ENCODE measurements around the gene PRPSAP1.
"Not testable (repeated sequence)": the region's sequence is repeated elsewhere in the genome, so short reads cannot be mapped to it uniquely, and the experiment has no call there.

Gene PRPSAP1

DNA sequence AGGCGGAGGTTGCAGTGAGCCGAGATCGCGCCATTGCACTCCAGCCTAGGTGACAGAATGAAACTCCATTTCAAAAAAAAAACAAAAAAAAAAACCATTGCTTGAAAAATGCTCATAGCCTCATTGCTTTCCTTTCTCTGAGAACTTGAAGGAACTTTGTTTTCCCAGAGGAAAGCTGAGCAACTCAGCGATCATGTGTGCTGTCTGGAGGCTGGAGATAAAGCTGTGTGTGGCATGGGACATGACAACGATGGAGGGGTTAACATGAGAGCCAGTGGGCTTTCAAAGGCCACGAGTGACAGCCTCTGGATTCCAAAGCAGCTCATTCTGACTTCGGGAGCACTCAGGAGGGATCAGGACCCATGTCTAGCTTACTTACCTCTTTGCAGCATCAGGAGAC lies 24.1 kb downstream of the PRPSAP1 start:
- in situ Hi-C loops (cut with HindIII; ENCODE audit: low sequenced_read_pairs), result loop anchor here (25.0 kb wide), 1 partner anchor 108 kb away; no protein-coding TSS in a partner anchor

DNA sequence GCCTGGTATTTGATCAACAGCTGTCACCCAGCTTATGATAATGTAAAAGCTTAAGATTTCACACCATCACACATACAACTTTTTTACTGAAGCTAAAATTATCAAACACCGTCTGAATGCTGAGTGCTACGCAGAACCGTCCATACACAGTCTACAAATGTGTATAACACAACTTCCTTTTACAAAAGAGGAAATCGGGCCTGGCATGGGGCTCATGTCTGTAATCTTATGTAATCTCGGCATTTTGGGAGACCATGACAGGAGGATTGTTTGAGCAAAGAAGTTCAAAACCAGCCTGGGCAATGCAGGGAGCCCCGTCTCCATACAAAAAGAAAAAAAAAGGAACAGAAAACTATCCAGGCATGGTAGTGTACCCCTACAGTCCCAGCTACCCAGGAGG lies 26.0 kb downstream of the PRPSAP1 start:
- in situ Hi-C loops (cut with HindIII; ENCODE audit: low sequenced_read_pairs), result loop anchor here (25.0 kb wide), 1 partner anchor 110 kb away; no protein-coding TSS in a partner anchor

DNA sequence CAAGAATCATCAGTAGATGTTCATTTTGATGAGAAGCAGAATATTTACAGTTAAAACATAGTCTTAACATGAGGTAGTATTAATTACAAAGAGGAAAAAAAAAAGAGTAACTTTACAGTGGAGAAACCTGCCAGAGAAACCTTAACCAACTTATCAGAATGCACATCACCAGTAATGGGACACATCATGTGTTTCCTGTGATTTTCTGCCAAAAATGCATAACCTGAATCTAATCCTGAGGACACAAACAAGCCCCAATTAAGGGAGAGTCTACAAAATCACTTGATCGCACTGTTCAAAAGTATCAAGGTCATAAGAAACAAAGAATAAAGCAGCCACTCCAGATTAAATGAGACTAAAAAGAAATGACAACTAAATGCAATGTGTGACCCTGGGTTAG lies 27.4 kb downstream of the PRPSAP1 start:
- in situ Hi-C loops (cut with HindIII; ENCODE audit: low sequenced_read_pairs), result loop anchor here (25.0 kb wide), 1 partner anchor 111 kb away; no protein-coding TSS in a partner anchor

- in situ Hi-C loops (cut with HindIII; ENCODE audit: low sequenced_read_pairs), result no loop called here
Measured at GRCh38 chr17:76318586-76318985, 35.1 kb downstream of the PRPSAP1 start.

GRCh38 chr17:76317535-76317934 lies 36.2 kb downstream of the PRPSAP1 start:
- in situ Hi-C loops (cut with HindIII; ENCODE audit: low sequenced_read_pairs), result no loop called here

DNA sequence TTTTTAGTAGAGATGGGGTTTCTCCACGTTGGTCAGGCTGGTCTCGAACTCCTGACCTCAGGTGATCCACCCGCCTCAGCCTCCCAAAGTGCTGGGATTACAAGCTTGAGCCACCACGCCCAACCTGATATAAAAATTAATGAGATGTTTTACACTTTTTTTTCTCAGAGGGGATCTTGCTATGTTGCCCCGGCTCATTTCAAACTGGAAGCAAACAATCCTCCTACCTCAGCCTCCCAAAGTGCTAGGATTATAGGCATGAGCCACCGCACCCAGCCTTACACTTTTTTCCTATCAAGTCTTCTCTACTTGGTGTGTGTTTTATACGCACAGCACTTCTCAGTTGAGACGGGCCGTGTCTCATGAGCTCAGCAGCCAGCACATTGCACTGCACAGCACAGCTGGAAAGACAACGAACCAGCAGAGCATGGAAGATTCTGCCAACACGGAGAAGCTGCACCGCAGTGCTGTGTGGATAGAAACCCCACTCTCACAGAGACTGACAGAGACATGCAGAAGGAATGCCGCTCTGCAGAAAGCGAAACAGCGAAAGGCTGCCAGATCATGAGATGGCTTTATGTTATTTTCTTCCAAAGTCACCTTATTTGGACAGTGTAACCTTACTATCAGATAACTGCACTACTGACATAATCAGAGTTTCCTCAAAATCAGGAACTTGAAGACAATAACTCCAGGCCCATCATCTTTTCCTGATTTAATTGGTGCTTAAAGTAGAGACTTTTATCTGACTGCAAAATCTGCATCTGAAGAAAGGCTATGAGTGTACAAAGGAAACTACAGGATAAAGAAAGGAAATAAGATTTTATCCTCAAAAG lies 39.1 kb downstream of the PRPSAP1 start:
- in situ Hi-C loops (cut with HindIII; ENCODE audit: low sequenced_read_pairs), result no loop called here

- in situ Hi-C loops (cut with HindIII; ENCODE audit: low sequenced_read_pairs), result no loop called here
Measured at GRCh38 chr17:76312735-76313134, 41.0 kb downstream of the PRPSAP1 start.

GRCh38 chr17:76309461-76309860 lies 44.3 kb downstream of the PRPSAP1 start:
- in situ Hi-C loops (cut with HindIII; ENCODE audit: low sequenced_read_pairs), result no loop called here

GRCh38 chr17:76307966-76308338 lies 45.8 kb downstream of the PRPSAP1 start, which contains the start of gene QRICH2:
TSS of gene QRICH2 (minus strand) at chr17:76308276. CDS start at chr17:76307998, 278 bp downstream.
- in situ Hi-C loops (cut with HindIII; ENCODE audit: low sequenced_read_pairs), result no loop called here

DNA sequence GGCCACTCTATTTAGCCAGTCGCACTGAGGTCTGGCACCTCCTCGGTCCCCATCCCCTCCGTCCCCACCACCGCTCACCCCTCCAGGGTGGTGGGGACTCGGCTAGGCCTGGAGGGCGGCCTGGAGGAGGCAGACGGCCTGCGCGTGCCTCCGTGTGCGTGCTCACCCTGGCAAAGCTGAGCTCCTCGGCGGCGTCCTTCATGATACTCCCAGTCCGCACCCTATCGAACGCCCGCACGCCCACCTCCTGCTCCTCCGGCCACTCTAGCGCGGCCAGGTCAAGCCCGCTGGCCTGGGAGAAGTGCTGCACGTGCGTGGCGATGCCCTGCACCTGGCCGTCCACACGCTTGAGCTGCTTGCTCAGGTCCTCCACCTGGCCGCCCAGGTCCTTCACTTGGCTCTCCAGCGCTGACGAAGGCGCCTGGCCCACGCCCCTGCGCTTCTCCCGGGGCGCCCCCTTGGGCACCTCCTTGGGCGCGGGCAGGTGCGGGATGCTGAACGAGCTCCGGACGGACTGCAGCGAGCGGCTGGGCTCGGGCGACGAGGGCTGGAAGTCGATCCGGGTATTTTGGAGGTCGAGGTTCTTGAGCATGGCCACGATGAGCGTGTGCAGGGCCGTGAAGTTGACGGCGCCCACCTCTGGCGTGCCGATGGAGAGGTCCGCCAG lies 46.3 kb downstream of the PRPSAP1 start:
- in situ Hi-C loops (cut with HindIII; ENCODE audit: low sequenced_read_pairs), result no loop called here

DNA sequence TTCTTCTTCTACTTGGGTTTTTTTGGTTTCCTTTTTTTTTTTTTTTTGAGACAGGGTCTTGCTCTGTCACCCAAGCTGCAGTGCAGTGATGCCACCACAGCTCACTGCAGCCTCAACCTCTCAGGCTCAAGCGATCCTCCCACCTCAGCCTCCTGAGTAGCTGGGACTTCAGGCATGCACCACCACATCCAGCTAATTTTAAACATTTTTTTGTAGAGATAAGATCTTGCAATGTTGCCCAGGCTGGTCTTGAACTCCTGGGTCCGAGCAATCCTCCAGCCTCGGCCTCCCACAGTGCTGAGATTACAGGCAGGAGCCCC lies 48.6 kb downstream of the PRPSAP1 start:
- in situ Hi-C loops (cut with HindIII; ENCODE audit: low sequenced_read_pairs), result not testable (repeated sequence)

DNA sequence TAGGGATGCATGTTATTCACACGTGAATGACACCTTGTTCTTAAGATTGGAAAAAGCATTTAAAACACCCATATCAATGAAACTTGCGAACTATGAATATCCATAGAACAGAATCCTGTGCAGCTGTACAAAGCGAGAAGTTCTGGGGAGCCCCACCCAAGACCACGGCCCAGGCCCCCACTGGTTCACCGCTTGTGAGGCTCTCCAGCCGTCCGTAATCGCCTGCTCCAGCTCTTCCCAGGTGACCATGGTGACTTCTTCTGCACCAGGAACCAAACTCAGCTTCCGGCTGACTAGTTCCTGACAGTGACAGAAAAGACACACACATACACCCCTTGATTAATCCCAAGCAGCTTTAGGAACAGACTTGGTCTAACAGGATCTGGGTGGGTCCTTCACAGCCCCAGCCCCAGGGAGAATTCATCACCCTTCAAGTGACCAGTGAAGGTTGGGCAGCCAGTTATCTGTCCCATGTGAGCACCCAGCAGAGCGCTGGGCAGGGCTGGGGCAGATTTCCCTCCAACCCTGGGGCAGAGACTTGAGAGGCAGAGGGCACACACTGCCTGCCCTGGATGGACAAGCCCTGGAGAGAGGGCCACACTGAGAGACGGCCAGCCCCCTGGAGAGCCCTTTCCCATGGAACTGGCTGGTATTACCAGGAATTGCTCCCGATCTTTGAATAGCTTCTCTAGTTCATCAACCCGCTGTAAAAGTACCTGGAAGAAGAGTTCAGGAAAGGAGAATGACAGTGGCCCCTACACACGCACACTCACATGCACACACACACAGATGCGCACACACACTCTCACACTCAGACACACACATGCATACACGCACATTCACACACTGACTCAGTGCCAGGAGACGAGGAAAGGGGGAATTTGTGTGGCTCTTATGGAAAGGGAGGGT lies 49.2 kb downstream of the PRPSAP1 start:
- in situ Hi-C loops (cut with HindIII; ENCODE audit: low sequenced_read_pairs), result no loop called here

GRCh38 chr17:76297436-76297835 lies 56.3 kb downstream of the PRPSAP1 start:
- in situ Hi-C loops (cut with HindIII; ENCODE audit: low sequenced_read_pairs), result no loop called here

GRCh38 chr17:76296889-76297288 lies 56.8 kb downstream of the PRPSAP1 start:
- in situ Hi-C loops (cut with HindIII; ENCODE audit: low sequenced_read_pairs), result no loop called here

DNA sequence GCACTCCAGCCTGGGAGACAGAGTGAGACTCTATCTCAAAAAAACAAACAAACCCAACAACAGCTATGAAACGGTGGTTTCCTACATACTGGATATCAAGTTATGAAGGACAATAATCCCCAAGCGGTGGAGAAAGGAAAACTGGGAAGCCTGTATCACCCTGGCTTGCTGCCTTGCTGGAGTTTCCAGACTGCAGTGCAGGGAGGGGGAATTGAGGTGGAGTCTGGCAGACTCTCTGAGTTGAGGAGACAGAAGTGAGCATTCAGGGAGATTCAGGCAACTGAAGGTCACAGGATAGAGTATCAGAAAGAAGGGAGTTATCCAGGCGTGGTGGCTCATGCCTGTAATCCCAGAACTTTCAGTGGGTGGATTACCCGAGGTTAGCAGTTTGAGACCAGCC lies 57.5 kb downstream of the PRPSAP1 start:
- in situ Hi-C loops (cut with HindIII; ENCODE audit: low sequenced_read_pairs), result no loop called here

- in situ Hi-C loops (cut with HindIII; ENCODE audit: low sequenced_read_pairs), result no loop called here
Measured at GRCh38 chr17:76293106-76293505, 60.6 kb downstream of the PRPSAP1 start.

DNA sequence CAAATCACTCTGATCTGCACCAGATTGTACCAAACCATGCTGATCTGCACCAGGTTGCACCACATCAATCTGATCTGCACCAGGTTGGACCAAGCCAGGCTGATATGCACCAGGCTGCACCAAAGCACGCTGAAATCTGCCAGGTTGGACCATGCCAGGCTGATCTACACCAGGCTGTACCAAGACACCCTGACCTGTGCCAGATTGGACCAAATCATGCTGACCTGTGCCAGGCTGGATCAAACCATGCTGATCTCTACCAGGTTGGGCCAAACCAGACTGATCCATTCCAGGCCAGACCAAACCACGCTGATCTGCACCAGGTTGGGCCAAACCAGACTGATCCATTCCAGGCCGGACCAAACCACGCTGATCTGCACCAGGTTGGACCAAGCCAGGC lies 61.1 kb downstream of the PRPSAP1 start:
- in situ Hi-C loops (cut with HindIII; ENCODE audit: low sequenced_read_pairs), result no loop called here

DNA sequence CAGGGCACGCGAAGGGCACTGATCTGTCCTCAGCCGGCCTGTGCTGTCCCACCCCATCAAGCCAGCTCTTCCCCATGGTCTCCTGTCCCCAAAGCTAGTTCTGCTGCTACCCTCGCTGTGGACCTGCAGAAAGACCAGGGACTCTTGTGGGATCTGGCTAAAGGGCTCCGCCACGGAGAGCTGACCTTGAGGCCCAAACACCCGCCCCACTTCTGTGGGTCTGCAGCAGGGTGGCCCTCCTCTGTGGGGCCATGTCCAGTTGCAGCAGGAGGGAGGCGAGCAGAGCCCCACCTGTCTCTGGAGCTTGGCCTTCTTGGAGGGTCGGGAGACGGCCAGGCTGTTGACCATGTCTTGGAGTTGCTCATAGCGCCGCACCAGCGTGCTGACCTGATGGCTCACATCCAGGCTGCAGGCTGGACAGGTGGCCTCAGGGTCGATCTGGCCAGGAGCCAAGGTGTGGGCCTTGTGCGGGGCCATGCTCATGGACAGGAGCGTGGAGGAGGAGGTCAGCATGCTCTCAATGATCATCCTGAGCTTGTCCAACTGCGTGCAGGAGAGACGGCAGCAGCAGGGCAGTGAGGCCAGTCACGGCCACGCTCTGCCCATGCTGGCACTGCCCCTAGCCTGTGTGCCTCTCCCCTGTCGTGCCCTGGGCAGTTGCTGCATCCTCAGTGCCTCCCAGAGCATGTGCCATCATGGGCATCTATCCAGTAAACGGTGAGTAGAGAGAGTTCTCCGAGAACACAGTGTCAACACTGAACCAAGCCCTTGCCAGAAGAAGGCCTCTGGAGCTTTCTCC lies 71.9 kb downstream of the PRPSAP1 start:
- in situ Hi-C loops (cut with HindIII; ENCODE audit: low sequenced_read_pairs), result no loop called here

DNA sequence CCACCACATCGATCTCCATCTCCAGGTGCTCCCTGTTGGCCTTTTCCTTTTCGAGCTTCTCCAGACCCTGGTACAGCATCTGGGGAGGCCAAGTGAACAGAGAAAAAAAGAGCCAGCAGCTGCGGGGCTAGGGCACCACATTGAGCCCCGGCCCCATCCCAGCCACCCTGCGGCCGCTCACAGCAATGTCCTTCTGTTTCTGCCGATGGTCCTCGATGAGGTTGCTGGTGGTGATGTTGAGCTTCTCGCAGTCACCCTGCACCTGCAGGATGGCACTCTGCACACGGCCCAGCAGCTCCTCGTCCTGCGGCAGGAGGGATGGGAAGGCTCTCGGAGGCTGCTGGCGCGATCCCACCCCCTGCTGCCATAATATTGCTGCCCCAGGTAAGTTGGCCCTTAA lies 73.1 kb downstream of the PRPSAP1 start:
- in situ Hi-C loops (cut with HindIII; ENCODE audit: low sequenced_read_pairs), result no loop called here

DNA sequence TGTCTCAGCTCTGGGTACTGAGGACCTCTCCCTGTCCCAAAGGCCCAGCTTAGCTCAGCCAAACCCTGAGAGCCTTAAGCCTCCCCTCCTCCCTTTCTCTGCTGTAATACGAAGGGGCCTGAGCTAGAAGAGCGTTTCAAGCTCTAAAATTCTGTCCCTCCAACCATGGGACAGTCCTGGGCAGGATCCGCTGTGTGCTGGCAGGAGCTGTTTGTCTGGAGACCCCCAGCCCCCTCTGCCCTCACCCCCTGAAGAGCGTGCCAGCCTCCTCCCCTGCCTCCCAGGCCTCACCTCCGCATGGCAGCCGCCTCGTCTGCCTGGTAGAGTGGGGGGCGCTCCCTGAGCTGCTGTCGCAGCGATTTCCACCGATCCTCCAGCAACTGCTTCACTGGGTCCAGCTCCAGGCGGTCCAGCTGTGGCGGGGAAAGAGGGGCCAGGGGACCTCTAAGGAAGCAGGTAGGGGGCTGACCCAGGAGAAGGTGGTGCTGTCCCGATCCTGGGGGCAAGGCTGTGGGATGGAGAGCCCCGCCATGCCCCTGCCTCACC lies 73.9 kb downstream of the PRPSAP1 start:
- in situ Hi-C loops (cut with HindIII; ENCODE audit: low sequenced_read_pairs), result no loop called here

Data from DLD1 (cell line).